ENCODE data around the gene FNDC3B. TPM values are rescaled to one million over a fixed set of nuclear protein-coding genes. Genes with fewer than 3 reads are reported as not detected.

FNDC3B gene
- total RNA-seq, 4 donors from 2014 or later = 49.7 to 188 (median 165) TPM

DNA sequence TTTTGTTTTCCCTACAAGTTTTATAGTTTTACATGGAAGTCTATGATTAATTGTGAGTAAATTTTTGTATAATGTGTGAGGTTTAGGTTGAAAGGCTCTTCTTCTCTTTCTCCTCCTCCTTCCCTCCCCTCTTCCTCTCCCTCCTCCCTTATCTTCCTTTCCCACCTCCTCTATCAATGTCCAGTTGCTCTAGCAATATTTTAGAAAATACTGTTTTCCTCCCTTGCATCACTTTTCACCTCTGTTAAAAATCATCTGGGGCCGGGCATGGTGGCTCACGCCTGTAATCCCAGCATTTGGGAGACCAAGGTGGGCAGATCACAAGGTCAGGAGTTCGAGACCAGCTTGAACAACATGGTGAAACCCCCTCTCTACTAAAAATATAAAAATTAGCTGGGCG is 119.4 kb downstream of the FNDC3B start:
- H3K4me1 ChIP-seq = peaks cover 2 to 12% of the 10 kb centered on the region in 2 donors
- DNase-seq = no peak
- H3K27ac ChIP-seq = no peak overlapping the region
- intact Hi-C loops (cut with DNase I; ENCODE audit: low total_unique reads) = no loop called here
- H3K4me3 ChIP-seq = no peak overlapping the region
- H3K36me3 ChIP-seq = no peaks in the 10 kb centered on the region
- no peaks in the 10 kb centered on the region for H3K27me3 ChIP-seq
- no peaks in the 10 kb centered on the region for H3K9me3 ChIP-seq
- TF ChIP-seq POLR2A (IDR thresholded peaks at IDR 0.05) = no peak
- TF ChIP-seq, protein P1, sequence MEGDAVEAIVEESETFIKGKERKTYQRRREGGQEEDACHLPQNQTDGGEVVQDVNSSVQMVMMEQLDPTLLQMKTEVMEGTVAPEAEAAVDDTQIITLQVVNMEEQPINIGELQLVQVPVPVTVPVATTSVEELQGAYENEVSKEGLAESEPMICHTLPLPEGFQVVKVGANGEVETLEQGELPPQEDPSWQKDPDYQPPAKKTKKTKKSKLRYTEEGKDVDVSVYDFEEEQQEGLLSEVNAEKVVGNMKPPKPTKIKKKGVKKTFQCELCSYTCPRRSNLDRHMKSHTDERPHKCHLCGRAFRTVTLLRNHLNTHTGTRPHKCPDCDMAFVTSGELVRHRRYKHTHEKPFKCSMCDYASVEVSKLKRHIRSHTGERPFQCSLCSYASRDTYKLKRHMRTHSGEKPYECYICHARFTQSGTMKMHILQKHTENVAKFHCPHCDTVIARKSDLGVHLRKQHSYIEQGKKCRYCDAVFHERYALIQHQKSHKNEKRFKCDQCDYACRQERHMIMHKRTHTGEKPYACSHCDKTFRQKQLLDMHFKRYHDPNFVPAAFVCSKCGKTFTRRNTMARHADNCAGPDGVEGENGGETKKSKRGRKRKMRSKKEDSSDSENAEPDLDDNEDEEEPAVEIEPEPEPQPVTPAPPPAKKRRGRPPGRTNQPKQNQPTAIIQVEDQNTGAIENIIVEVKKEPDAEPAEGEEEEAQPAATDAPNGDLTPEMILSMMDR (IDR thresholded peaks at IDR 0.05) = no peak

DNA sequence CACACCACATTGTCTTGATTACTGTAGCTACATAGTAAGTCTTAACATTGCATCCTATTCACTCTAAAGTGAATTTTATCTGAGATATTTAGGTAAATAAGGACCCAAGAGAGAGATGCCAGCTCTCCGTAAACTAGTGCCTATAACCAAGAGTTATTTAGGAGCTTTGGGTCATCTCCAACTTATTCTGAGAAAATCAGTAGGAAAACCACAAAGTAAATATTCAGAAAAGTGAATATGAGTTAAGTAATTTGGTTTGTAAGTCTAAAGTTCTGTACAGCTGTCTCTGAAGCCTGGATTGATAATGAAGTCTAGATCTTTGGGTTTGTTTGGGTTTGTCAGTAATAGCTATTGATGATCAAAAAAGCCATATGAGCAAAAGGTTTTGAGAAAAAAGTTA is 120.0 kb downstream of the FNDC3B start:
- intact Hi-C loops (cut with DNase I; ENCODE audit: low total_unique reads) = no loop called here
- H3K36me3 ChIP-seq = no peaks in the 10 kb centered on the region
- H3K4me3 ChIP-seq = no peak overlapping the region
- H3K9me3 ChIP-seq = no peaks in the 10 kb centered on the region
- H3K27me3 ChIP-seq = no peaks in the 10 kb centered on the region
- no peak overlapping the region for H3K27ac ChIP-seq
- no peak for DNase-seq
- TF ChIP-seq, protein P1 (IDR thresholded peaks at IDR 0.05) = no peak
- TF ChIP-seq POLR2A (IDR thresholded peaks at IDR 0.05) = no peak
- H3K4me1 ChIP-seq = peaks cover 0 to 14% of the 10 kb centered on the region in 2 donors

DNA sequence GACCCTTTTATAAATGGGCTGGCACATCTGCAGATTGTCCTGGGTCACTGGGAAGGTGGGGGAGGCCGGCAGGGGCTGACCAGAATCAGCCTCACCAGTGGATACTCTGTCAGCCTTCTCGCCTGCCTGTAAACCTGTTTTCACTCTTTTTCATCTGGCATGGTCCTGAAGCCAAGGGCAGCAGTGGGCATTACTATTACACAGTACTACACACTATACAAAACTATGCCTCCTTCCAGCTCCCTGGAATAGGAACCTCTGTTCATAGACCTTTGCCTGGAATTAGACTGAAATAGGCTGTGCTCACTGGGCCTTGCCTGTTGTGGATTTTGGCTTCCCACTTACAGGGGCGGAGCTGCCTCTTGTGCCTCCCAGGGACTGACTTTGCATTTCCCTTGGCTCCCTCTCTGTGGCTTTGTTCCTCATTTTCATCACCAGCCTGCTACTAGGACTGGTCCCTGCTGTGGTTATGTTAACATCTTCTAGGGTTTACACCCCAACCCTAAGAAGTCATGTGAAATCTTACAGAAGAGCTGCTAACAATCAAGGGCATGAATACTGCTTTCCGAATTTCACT is 120.7 kb downstream of the FNDC3B start:
- DNase-seq = peak in 1 of 2 donors; percentile 44
- Histone ChIP-seq H3K9me3 (no peaks in the 10 kb centered on the region), H3K36me3 (no peaks in the 10 kb centered on the region), H3K4me1 (peaks cover 0 to 14% of the 10 kb centered on the region in 2 donors), H3K4me3 (no peak overlapping the region), H3K27ac (peak overlapping the region in 1 of 2 donors; percentile 4), H3K27me3 (no peaks in the 10 kb centered on the region)
- no peak for TF ChIP-seq POLR2A (IDR thresholded peaks at IDR 0.05)
- TF ChIP-seq, protein P1 (IDR thresholded peaks at IDR 0.05) = no peak
- intact Hi-C loops (cut with DNase I; ENCODE audit: low total_unique reads) = no loop called here

DNA sequence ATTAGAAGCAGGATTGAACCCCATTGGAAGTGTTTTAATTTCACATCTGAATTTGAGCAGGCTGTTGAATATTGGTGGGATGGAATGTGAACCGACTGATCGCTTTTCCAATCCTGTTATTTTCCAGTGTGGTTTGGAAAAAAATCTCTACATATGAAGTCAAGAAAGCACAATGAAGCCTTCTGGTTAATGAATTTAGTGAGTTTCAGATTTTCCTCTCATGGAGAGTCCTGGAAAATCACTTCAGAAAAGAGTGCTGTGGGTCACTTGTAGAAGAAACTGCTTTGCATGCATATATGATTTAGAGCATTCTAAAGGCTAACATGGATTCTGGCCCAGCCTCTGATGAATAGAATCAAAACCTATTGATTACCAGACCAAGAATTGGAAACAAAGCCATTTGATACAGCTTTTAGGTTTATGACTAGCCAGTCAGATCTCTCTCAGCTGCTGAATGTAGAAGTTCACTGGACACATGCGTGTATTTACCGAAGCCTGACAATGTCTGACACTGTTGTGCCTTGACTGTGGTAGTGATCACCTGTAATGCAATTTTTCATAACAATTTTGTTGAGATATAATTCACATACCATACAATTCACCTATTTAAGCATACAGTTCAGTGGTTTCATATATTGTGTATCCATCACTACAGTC is 121.9 kb downstream of the FNDC3B start:
- Histone ChIP-seq H3K4me1 (peaks cover 0 to 14% of the 10 kb centered on the region in 2 donors), H3K36me3 (no peaks in the 10 kb centered on the region), H3K27me3 (no peaks in the 10 kb centered on the region), H3K9me3 (no peaks in the 10 kb centered on the region), H3K4me3 (no peak overlapping the region), H3K27ac (peak overlapping the region in 1 of 2 donors; percentile 4)
- no peak for TF ChIP-seq POLR2A (IDR thresholded peaks at IDR 0.05)
- TF ChIP-seq, protein P1 (IDR thresholded peaks at IDR 0.05) = no peak
- intact Hi-C loops (cut with DNase I; ENCODE audit: low total_unique reads) = no loop called here
- no peak for DNase-seq

DNA sequence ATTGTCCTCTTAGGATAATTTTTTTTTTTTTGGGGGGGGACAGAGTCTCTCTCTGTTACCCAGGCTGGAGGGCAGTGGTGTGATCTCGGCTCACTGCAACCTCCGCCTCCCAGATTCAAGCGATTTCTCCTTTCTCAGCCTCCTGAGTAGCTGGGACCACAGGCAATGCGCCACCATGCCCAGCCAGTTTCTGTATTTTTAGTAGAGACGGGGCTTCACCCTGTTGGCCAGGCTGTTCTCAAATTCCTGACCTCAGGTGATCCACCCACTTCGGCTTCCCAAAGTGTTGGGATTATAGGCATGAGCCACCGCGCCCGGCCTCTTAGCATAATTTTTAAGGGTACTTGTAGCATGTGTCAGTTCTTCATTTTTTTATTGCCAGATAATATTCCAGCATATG is 122.6 kb downstream of the FNDC3B start:
- DNase-seq = no peak
- H3K36me3 ChIP-seq = no peaks in the 10 kb centered on the region
- H3K4me1 ChIP-seq = peaks cover 0 to 14% of the 10 kb centered on the region in 2 donors

More for the DNA sequence above, 122.6 kb downstream of the FNDC3B start:
- no peaks in the 10 kb centered on the region for H3K9me3 ChIP-seq
- H3K27me3 ChIP-seq = no peaks in the 10 kb centered on the region
- no peak overlapping the region for H3K4me3 ChIP-seq
- TF ChIP-seq, protein P1 (IDR thresholded peaks at IDR 0.05) = no peak
- TF ChIP-seq POLR2A (IDR thresholded peaks at IDR 0.05) = no peak
- intact Hi-C loops (cut with DNase I; ENCODE audit: low total_unique reads) = no loop called here
- H3K27ac ChIP-seq = no peak overlapping the region
